K562 (cell line): Measurements from ENCODE around the gene PSRC1. TPM values are rescaled to one million over a fixed set of nuclear protein-coding genes. Genes with fewer than 3 reads are reported as not detected.
A peak's percentile ranks its signal among the peaks of the same experiment; 100 is the strongest.

Experiments
- ARHGAP35 ChIP-seq: fragments of 450-650 bp; IDR thresholded peaks from 2 replicates; pipeline ENCODE4 v1.6.1; 2018; ENCODE audit not compliant: partially characterized antibody
- DMBX1 ChIP-seq: fragments of 250-450 bp; sonication (Bioruptor Pico); IDR thresholded peaks from 2 replicates; pipeline ENCODE4 v1.8.0; 2022; ENCODE audit warnings: inconsistent platforms, mild to moderate bottlenecking, moderate library complexity, borderline replicate concordance
- E2F8 ChIP-seq: fragments of 450-650 bp; IDR thresholded peaks from 2 replicates; pipeline ENCODE4 v1.7.1; 2018; ENCODE audit warnings: mild to moderate bottlenecking, low read depth; ENCODE audit not compliant: partially characterized antibody
- MTA2 ChIP-seq: fragments of 450-650 bp; IDR thresholded peaks from 2 replicates; pipeline ENCODE4 v1.6.1; 2016; ENCODE audit warnings: low read depth
- NONO ChIP-seq, 2 experiments: fragments of 200-400 bp in 1 of 2; fragments of 450-650 bp in 1 of 2; formaldehyde crosslinking in 1 of 2; IDR thresholded peaks; 2 replicates each; pipeline ENCODE4 v1.6.1; 2017; ENCODE audit warnings: low read depth in 2 of 2, mild to moderate bottlenecking in 2 of 2, moderate library complexity in 2 of 2, low read length in 1 of 2
- POLR2H ChIP-seq: IDR thresholded peaks from 2 replicates; pipeline ENCODE4 v1.6.1; 2016; ENCODE audit warnings: missing genetic modification characterization, low read depth, mild to moderate bottlenecking, control low read depth, missing compliant biosample characterization, moderate library complexity
- SNIP1 ChIP-seq: fragments of 450-650 bp; IDR thresholded peaks from 2 replicates; pipeline ENCODE4 v1.7.1; 2017; ENCODE audit warnings: low read depth, mild to moderate bottlenecking
- SRSF3 ChIP-seq: fragments of 200-400 bp; formaldehyde crosslinking; IDR thresholded peaks from 2 replicates; pipeline ENCODE4 v1.6.1; 2016; ENCODE audit warnings: mild to moderate bottlenecking, low read length, moderate library complexity; ENCODE audit not compliant: insufficient read depth
- THRAP3 ChIP-seq: fragments of 450-650 bp; IDR thresholded peaks from 2 replicates; pipeline ENCODE4 v1.6.1; 2016; ENCODE audit warnings: mild to moderate bottlenecking, inconsistent platforms, borderline replicate concordance
- ZFX ChIP-seq: sonication (generic); formaldehyde crosslinking; IDR thresholded peaks from 2 replicates; pipeline ENCODE4 v1.8.0; 2022; ENCODE audit warnings: mild to moderate bottlenecking, missing genetic modification reagents, moderate library complexity
- polyA plus RNA-seq, 8 experiments: library from polyadenylated mRNA; depleted of rRNA in 4 of 8; stranded (reverse) in 5 of 8; unstranded in 3 of 8; fragments of >200 nt; fragmentation: Nextera tagmentation in 2 of 8; fragmentation: Illumina TruSeq in 1 of 8; extraction: Ambion mirVana in 2 of 8; extraction: Trizol in 1 of 8; gene quantifications; 2 replicates each; pipeline versions ENCODE4 v1.2.1 to v1.2.3, GENCODE V29; 2011 to 2014; ENCODE audit warnings: inconsistent platforms in 1 of 8, missing spikeins in 1 of 8
- total RNA-seq, 7 experiments: library from RNA; depleted of rRNA in 6 of 7; stranded (reverse); fragments of >200 nt in 6 of 7; fragmentation: Illumina TruSeq in 2 of 7; extraction: Trizol in 2 of 7; gene quantifications; 2 replicates each; pipeline versions ENCODE4 v1.2.1 to v1.2.3, GENCODE V29; 2011 to 2021; ENCODE audit warnings: low replicate concordance in 1 of 7

Gene PSRC1
- total and polyA plus RNA-seq, 9 of the 15 experiments (the other 6 are each of a cell fraction or from before 2014, with no cell fraction given), result 6.5 to 65.2 (median 39.3) TPM

GRCh38 chr1:109253803-109254620 is 28.9 kb downstream of the PSRC1 start (continued):
- TF ChIP-seq DMBX1 (CRISPR knock-in tag), result peak; percentile 19; the same call in 1 of the 2 replicates
- no peak for TF ChIP-seq NONO (IDR thresholded peaks at IDR 0.05; ENCODE audit: low read depth in 2 of 2, low read length in 1 of 2)
- TF ChIP-seq POLR2H (tag), result no peak
- TF ChIP-seq ARHGAP35, result no peak
- TF ChIP-seq E2F8, result no peak
- TF ChIP-seq THRAP3, result no peak
- peak; percentile 55 for TF ChIP-seq ZFX (CRISPR knock-in tag)
- no peak for TF ChIP-seq MTA2
- TF ChIP-seq SRSF3, result no peak
- TF ChIP-seq SNIP1, result no peak
